AG09309 (cell line): ENCODE measurements around the gene RPH3AL.

ENCODE experiments used
- DNase-seq: peaks from one replicate; pipeline ENCODE4 v3.0.0-alpha.2; 2010; ENCODE audit warnings: low read depth
- H3K4me3 ChIP-seq: 2 replicates; pipeline ENCODE4 v1.5.1; 2011; ENCODE audit warnings: mild to moderate bottlenecking, low read depth, low read length, moderate library complexity; ENCODE audit not compliant: control insufficient read depth
- CTCF ChIP-seq: IDR thresholded peaks from 2 replicates; pipeline ENCODE4 v1.5.1; 2011; ENCODE audit warnings: mild to moderate bottlenecking, low read depth, low read length, inconsistent platforms; ENCODE audit not compliant: insufficient read depth, control insufficient read depth; ENCODE audit errors: missing control alignments

The RPH3AL gene

GRCh38 chr17:233473-233941 lies 119.1 kb downstream of the RPH3AL start:
- DNase-seq = no peak
- TF ChIP-seq CTCF = no peak
- H3K4me3 ChIP-seq = no peak overlapping the region

GRCh38 chr17:231966-232807 lies 120.4 kb downstream of the RPH3AL start:
- TF ChIP-seq CTCF = no peak
- H3K4me3 ChIP-seq = no peak overlapping the region
- no peak for DNase-seq

GRCh38 chr17:231191-231965 lies 121.2 kb downstream of the RPH3AL start:
- no peak overlapping the region for H3K4me3 ChIP-seq
- no peak for TF ChIP-seq CTCF
- no peak for DNase-seq

GRCh38 chr17:230395-230770 lies 122.2 kb downstream of the RPH3AL start:
- no peak overlapping the region for H3K4me3 ChIP-seq
- TF ChIP-seq CTCF = no peak
- DNase-seq = no peak

GRCh38 chr17:229709-230394 lies 122.8 kb downstream of the RPH3AL start:
- no peak for TF ChIP-seq CTCF
- DNase-seq = no peak
- no peak overlapping the region for H3K4me3 ChIP-seq

- no peak overlapping the region for H3K4me3 ChIP-seq
- TF ChIP-seq CTCF = no peak
- no peak for DNase-seq
These were observed 123.5 kb downstream of the RPH3AL start for GRCh38 chr17:228951-229708.
